H9 (cell line): Measurements from ENCODE around the gene SPTBN1. TPM values are rescaled to one million over a fixed set of nuclear protein-coding genes. Genes with fewer than 3 reads are reported as not detected.

ENCODE experiments used
- DNase-seq: peaks from one replicate; pipeline ENCODE4 v3.0.0-alpha.2; 2017
- H2AFZ ChIP-seq: one replicate; pipeline ENCODE4 v1.6.1; 2013; ENCODE audit warnings: mild to moderate bottlenecking, low read length, control low read depth, moderate library complexity
- H2AK5ac ChIP-seq: 2 replicates; pipeline ENCODE4 v1.6.1; 2013; ENCODE audit warnings: low read length, control low read depth, mixed read lengths; ENCODE audit not compliant: insufficient read length
- H2BK120ac ChIP-seq: one replicate; pipeline ENCODE4 v1.6.1; 2013; ENCODE audit warnings: low read depth, mild to moderate bottlenecking, low read length, control low read depth, inconsistent platforms; ENCODE audit not compliant: poor library complexity, severe bottlenecking
- H2BK12ac ChIP-seq: 2 replicates; pipeline ENCODE4 v1.6.1; 2013; ENCODE audit warnings: low read length, control low read depth, mixed read lengths, low read depth; ENCODE audit not compliant: insufficient read length
- H2BK15ac ChIP-seq: 2 replicates; pipeline ENCODE4 v1.6.1; 2013; ENCODE audit warnings: low read depth, low read length, control low read depth
- H2BK20ac ChIP-seq: one replicate; pipeline ENCODE4 v1.6.1; 2013; ENCODE audit warnings: low read depth, mild to moderate bottlenecking, low read length, control low read depth, inconsistent platforms; ENCODE audit not compliant: poor library complexity, severe bottlenecking
- H2BK5ac ChIP-seq: 2 replicates; pipeline ENCODE4 v1.6.1; 2013; ENCODE audit warnings: low read length, control low read depth, mixed read lengths; ENCODE audit not compliant: insufficient read length
- H3K14ac ChIP-seq: 2 replicates; pipeline ENCODE4 v1.6.1; 2013; ENCODE audit warnings: low read length, control low read depth; ENCODE audit not compliant: insufficient read depth
- H3K18ac ChIP-seq: 2 replicates; pipeline ENCODE4 v1.6.1; 2013; ENCODE audit warnings: low read depth, mild to moderate bottlenecking, mixed read lengths, low read length, control low read depth; ENCODE audit not compliant: insufficient read length
- H3K23ac ChIP-seq: 2 replicates; pipeline ENCODE4 v1.6.1; 2013; ENCODE audit warnings: low read length, control low read depth, mixed read lengths, low read depth; ENCODE audit not compliant: insufficient read length
- H3K23me2 ChIP-seq: 2 replicates; pipeline ENCODE4 v1.6.1; 2013; ENCODE audit warnings: low read depth, mild to moderate bottlenecking, mixed read lengths, low read length, control low read depth; ENCODE audit not compliant: insufficient read length, poor library complexity, severe bottlenecking
- H3K27ac ChIP-seq: 2 replicates; pipeline ENCODE4 v1.5.1; 2013; ENCODE audit warnings: low read length, control low read depth, mixed read lengths, low read depth; ENCODE audit not compliant: insufficient read length
- H3K27me3 ChIP-seq: 2 replicates; pipeline ENCODE4 v1.6.1; 2013; ENCODE audit warnings: low read length, control low read depth, inconsistent platforms; ENCODE audit not compliant: insufficient read depth
- H3K4ac ChIP-seq: 2 replicates; pipeline ENCODE4 v1.6.1; 2013; ENCODE audit warnings: low read depth, mild to moderate bottlenecking, control low read depth, inconsistent platforms, low read length, moderate library complexity
- H3K4me1 ChIP-seq: 2 replicates; pipeline ENCODE4 v1.6.1; 2013; ENCODE audit warnings: low read length, control low read depth, inconsistent platforms; ENCODE audit not compliant: insufficient read depth
- H3K4me2 ChIP-seq: 2 replicates; pipeline ENCODE4 v1.6.1; 2013; ENCODE audit warnings: low read length, control low read depth, mixed read lengths; ENCODE audit not compliant: insufficient read length, insufficient read depth
- H3K56ac ChIP-seq: 2 replicates; pipeline ENCODE4 v1.6.1; 2013; ENCODE audit warnings: low read depth, mild to moderate bottlenecking, mixed read lengths, low read length, control low read depth; ENCODE audit not compliant: insufficient read length
- H3K79me1 ChIP-seq: 2 replicates; pipeline ENCODE4 v1.6.1; 2013; ENCODE audit warnings: low read depth, mild to moderate bottlenecking, moderate library complexity, low read length, control low read depth, inconsistent platforms; ENCODE audit not compliant: insufficient read depth, poor library complexity, severe bottlenecking
- H3K79me2 ChIP-seq: 2 replicates; pipeline ENCODE4 v1.6.1; 2013; ENCODE audit warnings: low read length, control low read depth, inconsistent platforms; ENCODE audit not compliant: insufficient read depth
- H3K9ac ChIP-seq: 2 replicates; pipeline ENCODE4 v1.6.1; 2013; ENCODE audit warnings: low read length, control low read depth, mixed read lengths; ENCODE audit not compliant: insufficient read length; ENCODE audit errors: extremely low read depth
- H3K9me3 ChIP-seq: one replicate; pipeline ENCODE4 v1.6.1; 2013; ENCODE audit warnings: low read depth, low read length, inconsistent platforms; ENCODE audit not compliant: control insufficient read depth
- H3T11ph ChIP-seq: one replicate; pipeline ENCODE4 v1.6.1; 2013; ENCODE audit warnings: mild to moderate bottlenecking, low read length, control low read depth, inconsistent platforms
- H4K20me1 ChIP-seq: one replicate; pipeline ENCODE4 v1.6.1; 2013; ENCODE audit not compliant: control insufficient read depth, insufficient read length, insufficient read depth
- H4K5ac ChIP-seq: 2 replicates; pipeline ENCODE4 v1.6.1; 2013; ENCODE audit warnings: low read depth, mild to moderate bottlenecking, mixed read lengths, low read length, control low read depth; ENCODE audit not compliant: insufficient read length
- H4K8ac ChIP-seq: replicated peaks from 2 replicates; pipeline ENCODE4 v1.6.1; 2013; ENCODE audit warnings: low read length, control low read depth, mixed read lengths, low read depth; ENCODE audit not compliant: insufficient read length
- H4K91ac ChIP-seq: 2 replicates; pipeline ENCODE4 v1.6.1; 2013; ENCODE audit warnings: low read depth, mild to moderate bottlenecking, moderate library complexity, mixed read lengths, low read length, control low read depth; ENCODE audit not compliant: insufficient read length
- H3K27ac Mint-ChIP-seq, 3 experiments: 2 replicates in 2 of 3; 3 replicates in 1 of 3; pipeline ENCODE4 v1.8.0; 2020 to 2021; ENCODE audit warnings: mixed read lengths in 3 of 3, mild to moderate bottlenecking in 1 of 3, moderate library complexity in 1 of 3
- H3K27me3 Mint-ChIP-seq: 2 replicates; pipeline ENCODE4 v1.8.0; 2021; ENCODE audit warnings: low read depth, mild to moderate bottlenecking, moderate library complexity, mixed read lengths
- H3K36me3 Mint-ChIP-seq, 3 experiments: 2 replicates in 2 of 3; 3 replicates in 1 of 3; pipeline ENCODE4 v1.8.0; 2020 to 2021; ENCODE audit warnings: low read depth in 3 of 3, mixed read lengths in 3 of 3; ENCODE audit not compliant: insufficient read depth in 1 of 3
- H3K4me1 Mint-ChIP-seq, 2 experiments: 2 replicates each; pipeline ENCODE4 v1.8.0; 2020; ENCODE audit warnings: mixed read lengths in 2 of 2
- H3K4me3 Mint-ChIP-seq, 2 experiments: 2 replicates in 1 of 2; 3 replicates in 1 of 2; pipeline ENCODE4 v1.8.0; 2020 to 2021; ENCODE audit warnings: mild to moderate bottlenecking in 2 of 2, mixed read lengths in 2 of 2, moderate library complexity in 1 of 2
- H3K9me3 Mint-ChIP-seq, 2 experiments: 2 replicates in 1 of 2; 3 replicates in 1 of 2; pipeline ENCODE4 v1.8.0; 2020; ENCODE audit warnings: mild to moderate bottlenecking in 2 of 2, mixed read lengths in 2 of 2, moderate library complexity in 1 of 2
- WGBS: extraction: QIAGEN DNeasy Blood & Tissue Kit; methylation state at CpG from one replicate; pipeline ENCODE4 v1.1.7; 2013; ENCODE audit warnings: missing lambda C conversion rate, low lambda C conversion rate, mixed read lengths; ENCODE audit not compliant: insufficient read length; ENCODE audit errors: extremely low coverage; 5-methylcytosine and 5-hydroxymethylcytosine counted together
- total RNA-seq: library from RNA; stranded (reverse); gene quantifications from 2 replicates; pipeline ENCODE4 v1.2.1, GENCODE V29; 2021
- TF ChIP-seq, protein P1 (sequence below): fragments of 200-600 bp; sonication (generic); conservative IDR thresholded peaks from 3 replicates; pipeline ENCODE4 v1.8.0; 2021; ENCODE audit warnings: antibody characterized with exemption, mild to moderate bottlenecking

SPTBN1 gene
- total RNA-seq, 1 experiment from 2014 or later = 164 TPM

DNA sequence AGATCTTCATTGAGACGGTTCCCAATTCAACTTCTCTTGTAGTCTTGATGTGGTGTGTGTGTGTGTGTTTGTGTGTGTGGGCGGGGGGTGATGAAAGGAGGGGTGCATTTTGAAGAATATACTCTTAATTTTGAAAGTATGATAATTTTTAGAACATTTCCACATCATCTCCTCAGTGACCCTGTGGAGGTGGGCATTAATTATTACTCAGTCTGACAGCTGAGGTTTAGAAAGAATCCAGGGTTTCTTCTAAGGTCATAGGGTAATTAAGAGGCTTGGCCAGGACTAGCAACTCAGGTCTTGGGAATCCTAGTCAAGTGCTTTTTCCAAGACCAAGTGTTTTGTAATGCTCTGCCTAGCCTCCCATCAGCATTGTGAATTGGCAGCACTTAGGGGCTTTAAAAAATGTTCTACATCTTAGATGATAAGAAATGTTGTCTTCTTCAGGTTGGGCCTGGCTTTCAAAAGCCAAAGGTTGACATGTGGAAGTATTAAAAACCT is 100.5 kb downstream of the SPTBN1 start:
- Histone ChIP-seq H3K18ac (no peak overlapping the region), H2BK20ac (no peak overlapping the region), H3T11ph (no peak overlapping the region), H3K4me2 (no peak overlapping the region), H3K14ac (no peak overlapping the region), H3K4ac (no peak overlapping the region), H2BK12ac (no peak overlapping the region), H4K8ac (no peak overlapping the region), H4K5ac (no peak overlapping the region), H3K23ac (no peak overlapping the region), H2AK5ac (no peak overlapping the region), H3K9me3 (no peaks in the 10 kb centered on the region), H3K4me1 (no peaks in the 10 kb centered on the region; the same call in 1 of the 2 replicates), H3K79me2 (peaks cover 15% of the 10 kb centered on the region; the same call in 1 of the 2 replicates), H3K27me3 (no peaks in the 10 kb centered on the region), H2BK5ac (no peak overlapping the region), H3K23me2 (peaks cover 13% of the 10 kb centered on the region), H2BK120ac (no peak overlapping the region), H4K20me1 (no peaks in the 10 kb centered on the region), H2BK15ac (no peak overlapping the region), H3K56ac (no peak overlapping the region), H3K79me1 (no peaks in the 10 kb centered on the region), H3K9ac (no peak overlapping the region), H3K27ac (no peak overlapping the region), H4K91ac (no peak overlapping the region), H2AFZ (no peak overlapping the region)
- no peaks in the 10 kb centered on the region; the same call in 1 of the 2 replicates for H3K27me3 Mint-ChIP-seq
- peaks cover 31 to 33% of the 10 kb centered on the region in 2 experiments for H3K4me1 Mint-ChIP-seq
- peaks cover 0 to 5% (median 4%) of the 10 kb centered on the region in 3 experiments; a peak in 2 of 7 replicates for H3K36me3 Mint-ChIP-seq
- H3K27ac Mint-ChIP-seq = peak overlapping the region; percentile 80 to 98 (median 96); a peak in 6 of 7 replicates
- DNase-seq = no peak
- no CpG with 5 or more reads among the region's 2 CpGs for WGBS
- TF ChIP-seq, protein P1, sequence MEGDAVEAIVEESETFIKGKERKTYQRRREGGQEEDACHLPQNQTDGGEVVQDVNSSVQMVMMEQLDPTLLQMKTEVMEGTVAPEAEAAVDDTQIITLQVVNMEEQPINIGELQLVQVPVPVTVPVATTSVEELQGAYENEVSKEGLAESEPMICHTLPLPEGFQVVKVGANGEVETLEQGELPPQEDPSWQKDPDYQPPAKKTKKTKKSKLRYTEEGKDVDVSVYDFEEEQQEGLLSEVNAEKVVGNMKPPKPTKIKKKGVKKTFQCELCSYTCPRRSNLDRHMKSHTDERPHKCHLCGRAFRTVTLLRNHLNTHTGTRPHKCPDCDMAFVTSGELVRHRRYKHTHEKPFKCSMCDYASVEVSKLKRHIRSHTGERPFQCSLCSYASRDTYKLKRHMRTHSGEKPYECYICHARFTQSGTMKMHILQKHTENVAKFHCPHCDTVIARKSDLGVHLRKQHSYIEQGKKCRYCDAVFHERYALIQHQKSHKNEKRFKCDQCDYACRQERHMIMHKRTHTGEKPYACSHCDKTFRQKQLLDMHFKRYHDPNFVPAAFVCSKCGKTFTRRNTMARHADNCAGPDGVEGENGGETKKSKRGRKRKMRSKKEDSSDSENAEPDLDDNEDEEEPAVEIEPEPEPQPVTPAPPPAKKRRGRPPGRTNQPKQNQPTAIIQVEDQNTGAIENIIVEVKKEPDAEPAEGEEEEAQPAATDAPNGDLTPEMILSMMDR = no peak
- H3K9me3 Mint-ChIP-seq = no peaks in the 10 kb centered on the region; a peak in 1 of 5 replicates
- peak overlapping the region; percentile 83 to 96 for H3K4me3 Mint-ChIP-seq
